GM23338 (cell line): ENCODE measurements around the gene ABCC3.

Experiments used
- CREB1 ChIP-seq: fragments of 250-450 bp; sonication (Bioruptor Pico); IDR thresholded peaks from 2 replicates; pipeline ENCODE4 v1.5.0; 2020; ENCODE audit warnings: low read depth, mild to moderate bottlenecking, moderate library complexity
- CTCF ChIP-seq, 2 experiments: fragments of 200-600 bp in 1 of 2; sonication (generic) in 1 of 2; conservative IDR thresholded peaks; 2 replicates each; pipeline versions ENCODE4 v1.5.1 to v1.6.1; 2016 to 2017; ENCODE audit warnings: antibody characterized with exemption in 2 of 2, low read depth in 2 of 2, mild to moderate bottlenecking in 2 of 2, moderate library complexity in 1 of 2
- ETS1 ChIP-seq: IDR thresholded peaks from 2 replicates; pipeline ENCODE4 v1.6.1; 2016; ENCODE audit warnings: antibody characterized with exemption
- EZH2 ChIP-seq: fragments of 200-600 bp; sonication (generic); IDR thresholded peaks from one replicate; pipeline ENCODE4 v1.8.0; 2017; ENCODE audit warnings: antibody characterized with exemption, mild to moderate bottlenecking, low read depth; ENCODE audit not compliant: unreplicated experiment
- EZH2phosphoT487 ChIP-seq: fragments of 200-600 bp; sonication (generic); IDR thresholded peaks from one replicate; pipeline ENCODE4 v1.8.1; 2018; ENCODE audit warnings: antibody characterized with exemption; ENCODE audit not compliant: unreplicated experiment
- JUNB ChIP-seq: IDR thresholded peaks from one replicate; pipeline ENCODE4 v1.6.1; 2016; ENCODE audit warnings: antibody characterized with exemption; ENCODE audit not compliant: unreplicated experiment
- NANOG ChIP-seq: IDR thresholded peaks from 2 replicates; pipeline ENCODE4 v1.6.1; 2016; ENCODE audit warnings: antibody characterized with exemption, borderline replicate concordance
- POLR2AphosphoS5 ChIP-seq: IDR thresholded peaks from 2 replicates; pipeline ENCODE4 v1.6.1; 2016; ENCODE audit warnings: antibody characterized with exemption, low read depth
- REST ChIP-seq: IDR thresholded peaks from one replicate; pipeline ENCODE4 v1.6.1; 2018; ENCODE audit warnings: antibody characterized with exemption; ENCODE audit not compliant: unreplicated experiment
- STAT1 ChIP-seq: IDR thresholded peaks from one replicate; pipeline ENCODE4 v1.6.1; 2016; ENCODE audit warnings: antibody characterized with exemption; ENCODE audit not compliant: unreplicated experiment
- ZNF114 ChIP-seq: fragments of 250-450 bp; sonication (Bioruptor Pico); IDR thresholded peaks from 2 replicates; pipeline ENCODE4 v1.5.0; 2020; ENCODE audit warnings: mild to moderate bottlenecking, moderate library complexity

- no peak for TF ChIP-seq CTCF (conservative IDR thresholded peaks at IDR 0.05; ENCODE audit: low read depth in 2 of 2)
- no peak for TF ChIP-seq POLR2AphosphoS5
- TF ChIP-seq EZH2, result no peak
- TF ChIP-seq REST, result no peak
- no peak for TF ChIP-seq EZH2phosphoT487
- TF ChIP-seq JUNB, result no peak
- TF ChIP-seq CREB1 (CRISPR knock-in tag), result no peak
- no peak for TF ChIP-seq NANOG
- no peak for TF ChIP-seq ZNF114
- no peak for TF ChIP-seq ETS1
- no peak for TF ChIP-seq STAT1
Measured at GRCh38 chr17:50675190-50675589, 40.5 kb downstream of the ABCC3 start.
